ENCODE data around the gene PACS1.

GRCh38 chr11:66230978-66231377 is 160.9 kb downstream of the PACS1 start:
- no peak for TF ChIP-seq POLR2A (IDR thresholded peaks at IDR 0.05)
- TF ChIP-seq, protein P1, sequence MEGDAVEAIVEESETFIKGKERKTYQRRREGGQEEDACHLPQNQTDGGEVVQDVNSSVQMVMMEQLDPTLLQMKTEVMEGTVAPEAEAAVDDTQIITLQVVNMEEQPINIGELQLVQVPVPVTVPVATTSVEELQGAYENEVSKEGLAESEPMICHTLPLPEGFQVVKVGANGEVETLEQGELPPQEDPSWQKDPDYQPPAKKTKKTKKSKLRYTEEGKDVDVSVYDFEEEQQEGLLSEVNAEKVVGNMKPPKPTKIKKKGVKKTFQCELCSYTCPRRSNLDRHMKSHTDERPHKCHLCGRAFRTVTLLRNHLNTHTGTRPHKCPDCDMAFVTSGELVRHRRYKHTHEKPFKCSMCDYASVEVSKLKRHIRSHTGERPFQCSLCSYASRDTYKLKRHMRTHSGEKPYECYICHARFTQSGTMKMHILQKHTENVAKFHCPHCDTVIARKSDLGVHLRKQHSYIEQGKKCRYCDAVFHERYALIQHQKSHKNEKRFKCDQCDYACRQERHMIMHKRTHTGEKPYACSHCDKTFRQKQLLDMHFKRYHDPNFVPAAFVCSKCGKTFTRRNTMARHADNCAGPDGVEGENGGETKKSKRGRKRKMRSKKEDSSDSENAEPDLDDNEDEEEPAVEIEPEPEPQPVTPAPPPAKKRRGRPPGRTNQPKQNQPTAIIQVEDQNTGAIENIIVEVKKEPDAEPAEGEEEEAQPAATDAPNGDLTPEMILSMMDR (IDR thresholded peaks at IDR 0.05) = no peak
